HG03039 (cell line): Measurements from ENCODE around the gene SKOR1.

ENCODE experiments used
- ATAC-seq: cut with Tn5 transposase; IDR thresholded peaks from one replicate; pipeline ENCODE4 v1.9.1; 2021; ENCODE audit warnings: mild to moderate bottlenecking, moderate library complexity; ENCODE audit not compliant: unreplicated experiment

SKOR1 gene

DNA sequence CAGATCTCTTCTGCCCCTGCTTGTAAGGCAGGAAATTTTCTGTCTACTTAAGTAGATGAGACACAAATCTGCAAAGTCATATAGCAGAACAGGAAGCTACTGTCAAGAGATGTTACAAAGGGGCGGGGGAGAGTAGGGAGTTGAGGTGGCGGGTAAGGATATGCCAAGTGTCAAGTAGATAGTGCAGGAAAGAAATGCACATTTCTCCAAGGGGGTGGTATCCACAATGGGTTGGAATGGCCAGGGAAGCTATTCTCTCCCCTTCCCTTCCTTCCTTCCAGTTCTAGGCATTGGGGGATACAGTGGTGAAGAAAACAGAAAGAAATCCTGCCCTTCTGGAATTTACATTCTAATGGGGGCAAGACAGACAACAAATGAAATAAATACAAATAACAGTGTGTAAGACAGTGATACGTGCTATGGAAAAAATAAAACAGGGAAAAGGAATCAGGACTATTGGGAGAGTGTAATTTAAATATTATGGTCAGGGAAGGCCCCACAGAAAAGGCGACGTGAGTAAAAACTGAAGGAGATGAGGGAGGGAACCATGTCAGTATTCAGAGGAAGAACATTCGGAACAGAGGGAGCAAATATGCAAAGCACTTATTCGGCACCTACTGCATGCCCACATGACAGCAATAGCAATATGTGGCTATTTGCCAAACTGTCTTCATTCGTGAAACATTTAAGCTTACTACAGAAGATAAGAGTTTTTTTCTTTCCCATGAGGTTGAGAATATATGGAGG lies 57.4 kb downstream of the SKOR1 start:
- no peak for ATAC-seq

DNA sequence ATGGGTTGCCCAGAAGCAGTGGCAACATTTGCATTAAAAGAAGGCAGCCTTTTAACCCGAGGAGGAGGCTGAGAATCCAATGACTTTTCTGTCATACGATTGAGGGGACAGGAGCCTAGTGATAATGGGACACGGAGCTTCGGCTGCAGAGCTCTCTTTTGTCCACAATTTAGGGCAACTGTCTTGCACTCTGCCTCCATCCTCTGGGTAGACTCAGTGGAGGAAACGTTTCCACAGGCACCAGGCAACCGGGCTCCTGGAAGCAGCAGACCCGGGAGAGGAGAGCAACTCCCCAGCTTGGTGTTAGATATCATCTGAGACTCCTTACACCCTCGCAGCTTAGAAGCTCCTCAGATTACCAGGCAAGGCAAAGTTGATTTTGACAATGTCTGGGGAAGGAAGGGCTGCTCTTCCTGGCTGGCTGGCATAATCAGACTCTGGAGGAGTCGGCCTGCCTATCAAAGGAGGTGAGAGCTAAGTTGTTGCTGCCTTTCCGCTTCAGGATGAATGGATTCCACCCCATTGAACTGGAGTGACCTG lies 58.0 kb downstream of the SKOR1 start:
- ATAC-seq = no peak

DNA sequence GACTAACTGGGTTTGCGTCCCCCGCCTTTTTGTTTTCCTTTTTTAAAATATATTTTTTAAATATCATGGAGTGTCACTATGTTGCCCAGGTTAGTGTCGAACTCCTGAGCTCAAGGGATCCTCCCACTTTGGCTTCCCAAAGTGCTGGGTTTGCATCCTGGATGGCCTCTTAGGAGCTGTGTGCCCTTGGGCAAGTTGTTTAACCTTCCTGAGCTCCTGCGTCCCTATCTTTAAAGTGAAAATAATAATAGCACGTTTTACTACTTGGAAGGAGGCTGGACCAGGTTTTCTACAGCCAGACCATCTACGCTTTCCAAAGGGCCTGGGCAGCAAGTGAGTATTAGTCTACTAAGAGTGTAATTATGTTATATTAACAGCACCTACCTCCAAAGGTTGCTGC lies 58.7 kb downstream of the SKOR1 start:
- no peak for ATAC-seq
